Eye (tissue), 1 donor: Measurements from ENCODE around the gene GJA9.
A peak's percentile ranks its signal among the peaks of the same experiment; 100 is the strongest.
"Not testable (repeated sequence)": the region's sequence is repeated elsewhere in the genome, so short reads cannot be mapped to it uniquely, and the experiment has no call there.

Experiments used
- DNase-seq: peaks from one replicate; pipeline ENCODE4 v3.0.0-alpha.2; 2015

GJA9 gene

GRCh38 chr1:38873027-38873969, 8.1 kb downstream of the GJA9 start, which contains the start of gene MYCBP:
Gene MYCBP (minus strand): TSS chr1:38873348. CDS start chr1:38873305, 43 bp downstream.
- DNase-seq: peak; percentile 97

- DNase-seq: no peak
These were observed 8.9 kb downstream of the GJA9 start for GRCh38 chr1:38872401-38873026.

GRCh38 chr1:38870996-38871395, 10.4 kb downstream of the GJA9 start:
- no peak for DNase-seq

GRCh38 chr1:38867208-38867607, 14.2 kb downstream of the GJA9 start:
- no peak for DNase-seq

- DNase-seq: no peak
These were observed 16.2 kb downstream of the GJA9 start for GRCh38 chr1:38865112-38865715.

GRCh38 chr1:38860454-38860795, 21.0 kb downstream of the GJA9 start:
- DNase-seq: no peak

- peak; percentile 99 for DNase-seq
These were observed 21.6 kb downstream of the GJA9 start, which contains the start of gene RRAGC for GRCh38 chr1:38859561-38860453. Gene RRAGC (minus strand): TSS chr1:38859772. CDS start chr1:38859646, 126 bp downstream.

- DNase-seq: no peak
These were observed 22.4 kb downstream of the GJA9 start for GRCh38 chr1:38858833-38859560.

- no peak for DNase-seq
These were observed 28.6 kb downstream of the GJA9 start for GRCh38 chr1:38852780-38853179.

- DNase-seq: no peak
These were observed 33.3 kb downstream of the GJA9 start for GRCh38 chr1:38848071-38848470.

- no peak for DNase-seq
These were observed 35.2 kb downstream of the GJA9 start for GRCh38 chr1:38846210-38846609.

GRCh38 chr1:38845088-38845487, 36.3 kb downstream of the GJA9 start:
- DNase-seq: not testable (repeated sequence)

- DNase-seq: no peak
These were observed 41.1 kb downstream of the GJA9 start for GRCh38 chr1:38840281-38840680.

- DNase-seq: no peak
These were observed 42.0 kb downstream of the GJA9 start for GRCh38 chr1:38839363-38839762.

- not testable (repeated sequence) for DNase-seq
These were observed 45.1 kb downstream of the GJA9 start for GRCh38 chr1:38836316-38836715.

GRCh38 chr1:38834937-38835827, 46.2 kb downstream of the GJA9 start:
- DNase-seq: peak; percentile 96

GRCh38 chr1:38834221-38834782, 47.1 kb downstream of the GJA9 start:
- no peak for DNase-seq

- no peak for DNase-seq
These were observed 48.2 kb downstream of the GJA9 start for GRCh38 chr1:38833146-38833545.

- no peak for DNase-seq
These were observed 49.0 kb downstream of the GJA9 start for GRCh38 chr1:38832370-38832734.

- no peak for DNase-seq
These were observed 49.5 kb downstream of the GJA9 start for GRCh38 chr1:38831731-38832369.
